ENCODE data around the gene FOXP1.

GRCh38 chr3:71026634-71027578, 556.6 kb downstream of the FOXP1 start:
- TF ChIP-seq CTBP1 (IDR thresholded peaks at IDR 0.05; ENCODE audit: borderline replicate concordance) (no peak), FOXK2 (IDR thresholded peaks at IDR 0.05) (no peak), FOXA1 (IDR thresholded peaks at IDR 0.05) (no peak), SUZ12 (IDR thresholded peaks at IDR 0.05) (no peak), TARDBP (IDR thresholded peaks at IDR 0.05) (no peak), NFRKB (IDR thresholded peaks at IDR 0.05) (no peak), FOXM1 (IDR thresholded peaks at IDR 0.05; ENCODE audit: borderline replicate concordance) (no peak), SP1 (IDR thresholded peaks at IDR 0.05) (no peak)

All from HEK293T (cell line).